ENCODE data around the gene FAHD1. TPM values are rescaled to one million over a fixed set of nuclear protein-coding genes. Genes with fewer than 3 reads are reported as not detected.

The FAHD1 gene
- total and polyA plus RNA-seq, 7 donors = 27.7 to 137 (median 35.0) TPM

DNA sequence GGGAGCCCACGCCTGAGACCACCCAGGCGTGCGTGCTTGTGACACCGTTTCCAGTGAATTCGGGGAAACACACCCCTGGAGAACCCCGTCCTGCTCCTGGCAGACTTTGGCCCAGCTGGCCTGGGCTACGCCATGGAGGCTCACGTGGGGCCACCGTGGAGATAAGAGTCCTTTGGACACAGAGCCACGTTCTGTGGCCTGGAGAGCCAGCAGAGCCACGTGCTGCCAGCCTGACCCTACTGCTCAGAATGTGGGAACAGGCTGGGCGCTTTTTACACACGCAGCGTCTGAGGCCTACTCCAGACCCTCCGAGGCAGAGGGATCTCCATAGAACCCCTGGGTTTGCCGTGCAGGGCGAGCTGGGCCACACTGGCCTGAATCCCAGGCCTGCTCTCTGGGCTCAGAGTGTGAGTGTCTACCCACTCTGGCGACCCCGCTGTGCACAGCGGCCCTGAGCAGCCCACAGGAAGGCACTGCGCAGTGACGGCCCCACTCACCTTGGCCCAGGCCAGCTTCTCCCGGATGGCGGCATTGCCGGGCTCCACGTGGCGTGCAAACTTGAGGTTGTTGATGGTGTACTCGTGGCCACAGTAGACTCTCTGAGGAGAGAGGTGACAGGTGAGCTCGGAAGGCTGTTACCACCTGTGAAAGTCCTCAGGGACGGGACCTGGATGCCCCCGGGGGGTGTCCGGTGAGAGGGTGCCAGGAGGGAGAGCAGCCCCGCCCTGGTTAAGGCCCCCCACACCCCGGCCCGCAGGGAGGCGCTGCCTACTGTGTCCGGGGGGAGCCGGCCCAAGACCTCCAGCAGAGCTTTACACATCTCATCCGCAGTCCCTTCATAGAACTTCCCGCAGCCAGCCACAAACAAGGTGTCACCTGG is 10.4 kb upstream of the FAHD1 start:
- 95 to 96% methylated on average over 40 of the region's 40 CpGs for WGBS, 2 donors
- intact Hi-C loops (cut with DNase I) = no loop called here
- no peak overlapping the region for H3K4me3 ChIP-seq
- no peaks in the 10 kb centered on the region for H3K9me3 ChIP-seq
- peaks cover 32 to 84% (median 41%) of the 10 kb centered on the region in 4 donors for H3K36me3 ChIP-seq
- peaks cover 0 to 6% (median 0%) of the 10 kb centered on the region in 4 donors for H3K4me1 ChIP-seq
- no peak overlapping the region for H3K27ac ChIP-seq
- no peak for DNase-seq
- H3K27me3 ChIP-seq = no peaks in the 10 kb centered on the region
- TF ChIP-seq EP300 (IDR thresholded peaks at IDR 0.05) (no peak), POLR2A (IDR thresholded peaks at IDR 0.05) (no peak), POLR2AphosphoS5 (IDR thresholded peaks at IDR 0.05) (no peak)
- TF ChIP-seq, protein P1, sequence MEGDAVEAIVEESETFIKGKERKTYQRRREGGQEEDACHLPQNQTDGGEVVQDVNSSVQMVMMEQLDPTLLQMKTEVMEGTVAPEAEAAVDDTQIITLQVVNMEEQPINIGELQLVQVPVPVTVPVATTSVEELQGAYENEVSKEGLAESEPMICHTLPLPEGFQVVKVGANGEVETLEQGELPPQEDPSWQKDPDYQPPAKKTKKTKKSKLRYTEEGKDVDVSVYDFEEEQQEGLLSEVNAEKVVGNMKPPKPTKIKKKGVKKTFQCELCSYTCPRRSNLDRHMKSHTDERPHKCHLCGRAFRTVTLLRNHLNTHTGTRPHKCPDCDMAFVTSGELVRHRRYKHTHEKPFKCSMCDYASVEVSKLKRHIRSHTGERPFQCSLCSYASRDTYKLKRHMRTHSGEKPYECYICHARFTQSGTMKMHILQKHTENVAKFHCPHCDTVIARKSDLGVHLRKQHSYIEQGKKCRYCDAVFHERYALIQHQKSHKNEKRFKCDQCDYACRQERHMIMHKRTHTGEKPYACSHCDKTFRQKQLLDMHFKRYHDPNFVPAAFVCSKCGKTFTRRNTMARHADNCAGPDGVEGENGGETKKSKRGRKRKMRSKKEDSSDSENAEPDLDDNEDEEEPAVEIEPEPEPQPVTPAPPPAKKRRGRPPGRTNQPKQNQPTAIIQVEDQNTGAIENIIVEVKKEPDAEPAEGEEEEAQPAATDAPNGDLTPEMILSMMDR (IDR thresholded peaks at IDR 0.05) = no peak

DNA sequence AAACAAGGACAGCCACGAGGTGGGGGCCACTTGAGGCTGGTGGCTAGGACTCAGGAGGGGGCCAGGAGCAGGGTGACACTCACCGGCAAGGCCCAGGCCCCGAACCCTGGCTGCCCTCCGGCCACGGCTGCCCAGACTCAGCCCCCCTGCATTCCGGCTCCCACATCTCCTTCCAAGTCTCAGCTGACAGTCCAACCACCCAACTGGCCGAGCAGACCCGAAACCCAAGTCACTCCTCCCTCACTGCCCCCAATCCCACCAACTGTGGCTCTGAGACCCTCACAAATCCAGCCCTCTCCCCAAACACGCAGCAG is 9.8 kb upstream of the FAHD1 start:
- peaks cover 0 to 6% (median 0%) of the 10 kb centered on the region in 4 donors for H3K4me1 ChIP-seq
- no peak overlapping the region for H3K4me3 ChIP-seq
- intact Hi-C loops (cut with DNase I) = no loop called here
- 95 to 96% methylated on average over 9 of the region's 9 CpGs for WGBS, 2 donors
- H3K9me3 ChIP-seq = no peaks in the 10 kb centered on the region
- H3K36me3 ChIP-seq = peaks cover 37 to 90% (median 46%) of the 10 kb centered on the region in 4 donors
- H3K27me3 ChIP-seq = no peaks in the 10 kb centered on the region
- DNase-seq = no peak
- no peak overlapping the region for H3K27ac ChIP-seq
- TF ChIP-seq, protein P1 (IDR thresholded peaks at IDR 0.05) = no peak
- no peak for TF ChIP-seq POLR2A (IDR thresholded peaks at IDR 0.05)
- no peak for TF ChIP-seq POLR2AphosphoS5 (IDR thresholded peaks at IDR 0.05)
- TF ChIP-seq EP300 (IDR thresholded peaks at IDR 0.05) = no peak

GRCh38 chr16:1817716-1818115 is 9.3 kb upstream of the FAHD1 start:
- Histone ChIP-seq H3K36me3 (peaks cover 42 to 95% (median 50%) of the 10 kb centered on the region in 4 donors), H3K4me1 (peaks cover 0 to 4% (median 0%) of the 10 kb centered on the region in 4 donors), H3K4me3 (no peak overlapping the region), H3K27me3 (no peaks in the 10 kb centered on the region), H3K9me3 (no peaks in the 10 kb centered on the region), H3K27ac (no peak overlapping the region)
- WGBS, 2 donors = 94% methylated on average over 17 of the region's 17 CpGs
- TF ChIP-seq EP300 (IDR thresholded peaks at IDR 0.05) (no peak), POLR2A (IDR thresholded peaks at IDR 0.05) (no peak), POLR2AphosphoS5 (IDR thresholded peaks at IDR 0.05) (no peak)
- TF ChIP-seq, protein P1 (IDR thresholded peaks at IDR 0.05) = no peak
- intact Hi-C loops (cut with DNase I) = no loop called here
- DNase-seq = no peak

DNA sequence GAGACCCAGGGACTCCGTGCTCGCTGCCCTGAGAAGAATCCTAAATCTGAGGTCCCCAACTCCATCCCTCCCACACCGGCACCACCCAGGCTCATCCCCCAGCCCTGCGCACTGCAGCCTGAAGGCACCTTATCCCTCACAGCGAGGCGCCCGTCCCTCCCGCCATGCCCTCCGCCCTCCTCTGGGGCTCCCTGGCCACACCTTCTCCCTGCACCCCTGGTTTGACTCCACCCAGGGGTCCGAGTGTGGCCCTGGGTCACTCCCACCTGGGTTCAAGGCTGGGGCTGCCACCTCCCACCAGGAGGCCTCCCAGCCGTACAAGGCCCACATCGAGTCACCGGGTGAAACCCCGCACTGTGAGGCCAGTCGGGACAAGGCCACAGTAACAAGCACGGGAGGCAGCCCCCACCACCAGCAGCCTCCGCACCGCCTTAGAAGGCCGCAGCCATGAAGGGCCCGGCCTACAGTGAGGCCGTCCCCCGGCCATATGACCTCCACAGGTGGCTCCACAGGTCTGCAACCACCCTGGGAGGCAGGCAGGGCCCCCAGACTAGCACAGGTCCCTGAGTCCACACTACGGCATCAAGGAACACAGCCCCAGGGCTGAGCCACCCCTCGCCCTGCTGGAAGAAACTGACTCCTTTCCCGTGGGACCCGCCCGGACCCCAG is 8.7 kb upstream of the FAHD1 start:
- 95 to 97% methylated on average over 27 of the region's 27 CpGs for WGBS, 2 donors
- H3K27me3 ChIP-seq = no peaks in the 10 kb centered on the region
- H3K4me3 ChIP-seq = no peak overlapping the region
- H3K36me3 ChIP-seq = peaks cover 42 to 92% (median 51%) of the 10 kb centered on the region in 4 donors
- TF ChIP-seq POLR2A (IDR thresholded peaks at IDR 0.05) (no peak), EP300 (IDR thresholded peaks at IDR 0.05) (no peak), POLR2AphosphoS5 (IDR thresholded peaks at IDR 0.05) (no peak)
- TF ChIP-seq, protein P1 (IDR thresholded peaks at IDR 0.05) = no peak
- H3K27ac ChIP-seq = no peak overlapping the region
- no peaks in the 10 kb centered on the region for H3K4me1 ChIP-seq
- no peaks in the 10 kb centered on the region for H3K9me3 ChIP-seq
- DNase-seq = no peak
- intact Hi-C loops (cut with DNase I) = no loop called here
